ENCODE measurements around the gene GPANK1.

DNA sequence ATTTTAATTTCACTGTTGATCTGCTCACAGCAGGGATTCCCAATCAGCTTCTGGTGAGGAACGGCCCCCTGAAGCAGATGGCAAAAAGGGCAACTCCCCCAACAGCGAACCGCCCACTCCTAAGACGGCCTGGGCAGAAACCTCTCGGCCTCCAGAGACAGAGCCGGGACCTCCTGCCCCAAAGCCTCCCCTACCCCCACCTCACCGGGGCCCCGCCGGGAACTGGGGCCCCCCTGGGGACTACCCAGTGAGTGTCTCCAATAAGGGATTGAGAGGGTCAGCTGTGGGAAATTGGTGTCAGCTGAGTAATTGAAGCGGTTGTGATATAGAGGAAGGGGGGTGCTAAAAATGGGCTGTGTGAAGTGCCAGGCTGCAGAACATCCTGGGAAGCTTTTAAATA, 37.8 kb downstream of the GPANK1 start:
- TF ChIP-seq, protein P1, sequence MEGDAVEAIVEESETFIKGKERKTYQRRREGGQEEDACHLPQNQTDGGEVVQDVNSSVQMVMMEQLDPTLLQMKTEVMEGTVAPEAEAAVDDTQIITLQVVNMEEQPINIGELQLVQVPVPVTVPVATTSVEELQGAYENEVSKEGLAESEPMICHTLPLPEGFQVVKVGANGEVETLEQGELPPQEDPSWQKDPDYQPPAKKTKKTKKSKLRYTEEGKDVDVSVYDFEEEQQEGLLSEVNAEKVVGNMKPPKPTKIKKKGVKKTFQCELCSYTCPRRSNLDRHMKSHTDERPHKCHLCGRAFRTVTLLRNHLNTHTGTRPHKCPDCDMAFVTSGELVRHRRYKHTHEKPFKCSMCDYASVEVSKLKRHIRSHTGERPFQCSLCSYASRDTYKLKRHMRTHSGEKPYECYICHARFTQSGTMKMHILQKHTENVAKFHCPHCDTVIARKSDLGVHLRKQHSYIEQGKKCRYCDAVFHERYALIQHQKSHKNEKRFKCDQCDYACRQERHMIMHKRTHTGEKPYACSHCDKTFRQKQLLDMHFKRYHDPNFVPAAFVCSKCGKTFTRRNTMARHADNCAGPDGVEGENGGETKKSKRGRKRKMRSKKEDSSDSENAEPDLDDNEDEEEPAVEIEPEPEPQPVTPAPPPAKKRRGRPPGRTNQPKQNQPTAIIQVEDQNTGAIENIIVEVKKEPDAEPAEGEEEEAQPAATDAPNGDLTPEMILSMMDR (IDR thresholded peaks at IDR 0.05 in 8 of 11, conservative IDR thresholded peaks at IDR 0.05 in 3 of 11) = no peak
- no peak for TF ChIP-seq POLR2A (IDR thresholded peaks at IDR 0.05)

All from spleen (tissue), 7 donors.